SH-SY5Y (cell line): ENCODE measurements around the gene CELSR1.

ENCODE experiments used
- GATA2 ChIP-seq: IDR thresholded peaks from 2 replicates; pipeline ENCODE4 v1.6.1; 2011; ENCODE audit warnings: mild to moderate bottlenecking, low read depth, low read length
- GATA3 ChIP-seq: IDR thresholded peaks from 2 replicates; pipeline ENCODE4 v1.6.1; 2011; ENCODE audit warnings: low read depth, mild to moderate bottlenecking, low read length, moderate library complexity

Gene CELSR1

DNA sequence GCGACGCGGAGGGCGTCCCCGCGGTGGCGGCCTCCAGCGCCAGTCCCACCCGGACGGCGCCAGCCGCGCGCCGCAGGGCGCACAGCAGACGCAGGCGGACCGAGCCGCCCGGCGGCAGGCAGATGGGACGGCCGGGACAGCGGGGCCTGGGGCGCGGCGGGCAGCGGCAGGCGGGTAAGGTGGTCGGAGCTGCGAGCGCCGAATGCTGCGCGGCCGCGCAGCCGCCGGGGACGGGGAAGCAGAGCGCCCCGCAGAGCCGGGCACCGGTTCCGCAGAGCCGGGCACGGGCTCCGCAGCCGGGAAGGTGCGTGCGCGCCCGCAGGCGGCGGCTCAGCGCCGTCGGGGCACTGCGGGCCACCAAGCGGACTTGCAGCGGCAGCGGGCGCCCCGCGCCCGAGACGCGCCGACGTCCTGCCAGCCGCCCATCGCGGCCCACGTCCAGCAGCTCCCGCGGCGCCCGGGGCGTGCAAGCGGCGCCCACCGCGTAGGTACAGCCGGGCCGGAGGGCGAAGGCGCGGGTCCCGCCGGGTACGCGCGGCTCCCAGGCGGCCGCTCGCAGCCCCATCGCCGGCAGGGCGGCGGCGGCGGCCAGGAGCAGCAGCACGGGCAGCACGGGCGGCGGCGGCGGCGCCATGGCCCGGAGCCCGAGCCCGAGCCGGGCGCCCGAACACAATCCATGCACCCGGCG is 739 bp downstream of the CELSR1 start:
- no peak for TF ChIP-seq GATA3
- TF ChIP-seq GATA2, result no peak

DNA sequence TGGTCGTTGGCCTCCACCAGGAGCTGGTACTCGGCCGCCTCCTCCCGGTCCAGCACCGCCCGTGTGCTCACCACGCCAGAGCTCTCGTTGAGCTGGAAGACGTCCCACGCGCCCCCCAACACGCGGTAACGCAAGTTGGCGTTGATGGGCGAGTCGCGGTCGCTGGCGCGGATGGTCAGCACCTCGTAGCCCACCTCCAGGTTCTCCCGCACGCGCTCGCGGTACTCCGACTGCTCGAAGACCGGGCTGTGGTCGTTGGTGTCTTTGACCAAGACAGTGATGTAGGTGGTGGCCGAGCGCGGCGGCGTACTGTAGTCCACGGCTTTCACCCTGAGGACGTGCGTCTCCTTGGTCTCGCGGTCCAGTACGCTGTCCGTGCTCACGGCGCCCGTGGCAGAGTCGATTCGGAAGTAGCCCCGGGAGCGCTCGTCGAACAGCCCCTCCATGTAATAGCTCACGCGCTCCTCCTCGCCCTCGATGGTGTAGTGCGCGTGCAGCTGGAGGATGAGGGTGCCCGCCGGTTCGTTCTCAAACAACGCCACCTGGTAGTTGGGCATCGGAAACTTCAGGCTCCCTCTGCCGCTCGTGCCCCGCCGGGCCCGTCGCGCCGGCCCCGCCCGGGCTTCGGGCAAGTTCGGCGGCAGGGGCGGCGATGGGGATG is 1.4 kb downstream of the CELSR1 start:
- no peak for TF ChIP-seq GATA2
- no peak for TF ChIP-seq GATA3

DNA sequence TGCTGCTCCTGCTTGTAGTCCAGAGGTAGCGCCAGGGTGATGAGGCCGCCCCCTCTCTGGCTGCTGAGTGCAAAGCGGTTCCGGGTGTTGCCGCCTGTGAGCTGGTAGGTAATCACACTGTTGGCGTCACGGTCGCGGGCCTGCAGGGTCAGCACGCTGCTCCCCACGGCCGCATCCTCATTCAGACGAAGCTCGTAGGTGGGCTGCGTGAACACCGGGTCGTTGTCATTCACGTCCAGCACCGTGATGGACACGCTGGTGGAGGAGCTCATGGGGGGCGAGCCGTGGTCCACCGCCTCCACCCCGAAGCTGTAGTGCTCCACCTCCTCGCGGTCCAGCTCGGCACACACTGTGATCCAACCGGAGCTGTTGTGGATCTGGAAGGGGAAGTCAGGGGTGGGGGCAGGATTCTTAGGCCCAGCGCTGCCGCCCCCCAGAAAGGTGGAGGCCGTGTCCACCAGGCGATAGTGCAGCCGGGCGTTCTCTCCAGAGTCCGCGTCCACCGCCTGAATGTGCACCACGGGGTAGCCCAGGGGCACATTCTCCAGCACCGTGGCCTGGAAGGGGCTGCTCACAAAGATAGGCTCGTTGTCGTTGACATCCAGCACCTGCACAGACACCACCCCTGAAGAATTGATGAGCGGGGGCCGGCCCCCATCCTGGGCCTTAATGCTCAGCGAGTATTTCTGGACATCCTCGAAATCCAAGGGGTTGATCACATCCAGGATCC is 2.4 kb downstream of the CELSR1 start:
- TF ChIP-seq GATA3, result no peak
- no peak for TF ChIP-seq GATA2

DNA sequence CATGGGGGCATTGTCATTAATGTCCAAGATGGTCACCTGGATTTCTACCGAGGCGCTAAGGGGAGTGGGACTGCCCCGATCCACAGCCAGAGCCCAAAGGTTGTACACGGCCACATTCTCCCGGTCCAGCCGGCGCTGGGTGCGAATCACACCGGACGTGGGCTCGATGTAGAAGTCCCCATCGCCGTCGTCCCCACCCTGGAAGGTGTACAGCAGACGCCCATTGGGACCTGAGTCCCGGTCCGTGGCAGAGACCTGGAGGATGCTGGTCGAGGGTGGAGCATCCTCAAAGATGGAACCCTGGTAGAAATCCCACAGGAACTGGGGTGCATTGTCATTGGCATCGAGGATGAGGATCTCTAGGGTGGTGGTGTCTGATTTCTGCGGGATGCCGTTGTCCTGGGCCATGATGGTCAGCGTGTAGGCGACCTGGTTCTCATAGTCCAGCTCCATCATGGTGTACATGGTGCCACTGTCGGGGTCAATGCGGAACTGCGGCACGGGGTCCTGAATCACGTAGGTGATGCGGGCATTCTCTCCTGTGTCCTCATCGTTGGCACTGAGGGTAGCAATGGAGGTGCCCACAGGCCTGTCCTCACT is 3.1 kb downstream of the CELSR1 start:
- TF ChIP-seq GATA3, result no peak
- TF ChIP-seq GATA2, result no peak

DNA sequence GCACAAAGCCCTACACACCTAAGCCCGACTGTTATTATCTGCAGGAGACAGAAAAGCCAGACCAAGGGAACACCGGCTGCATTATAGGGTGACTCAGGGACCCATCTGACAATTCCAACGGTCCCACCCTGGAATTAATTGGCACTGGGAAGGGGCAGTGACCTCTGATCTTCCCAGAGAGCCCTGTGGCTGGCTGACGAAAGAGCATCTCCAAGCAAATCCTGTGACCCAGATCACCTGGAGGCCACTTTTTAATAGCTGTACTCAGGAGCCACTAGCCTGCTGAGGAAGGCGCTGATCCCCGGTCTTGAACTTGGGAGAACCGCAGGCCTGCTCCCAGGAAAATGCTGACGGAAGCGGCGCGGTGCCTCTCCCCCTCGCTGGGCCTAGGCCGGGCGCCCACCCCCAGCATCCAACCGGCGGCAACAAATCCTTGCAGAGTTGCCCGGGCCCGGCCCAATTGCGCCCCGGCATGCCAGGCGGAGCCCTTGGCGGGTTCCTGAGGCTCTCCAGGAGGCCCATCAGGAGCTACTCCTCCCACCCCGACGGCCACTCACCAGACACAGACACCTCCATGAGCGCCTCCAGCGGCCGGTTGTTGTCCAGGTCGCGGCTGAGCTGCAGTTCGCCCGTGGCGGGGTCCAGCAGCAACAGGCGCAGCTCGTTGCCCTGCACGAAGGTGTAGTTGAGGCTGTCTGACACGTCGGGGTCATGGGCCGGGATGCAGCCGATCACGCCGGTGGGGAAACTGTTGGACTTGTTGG is 4.2 kb downstream of the CELSR1 start:
- TF ChIP-seq GATA3 (no peak), GATA2 (no peak)

- no peak for TF ChIP-seq GATA2
- TF ChIP-seq GATA3, result no peak
Measured at GRCh38 chr22:46532416-46532815, 5.0 kb downstream of the CELSR1 start.

- TF ChIP-seq GATA2 (no peak), GATA3 (no peak)
Measured at GRCh38 chr22:46531581-46532175, 5.7 kb downstream of the CELSR1 start.

- TF ChIP-seq GATA2, result no peak
- no peak for TF ChIP-seq GATA3
Measured at GRCh38 chr22:46528121-46528610, 9.3 kb downstream of the CELSR1 start.

- no peak for TF ChIP-seq GATA2
- no peak for TF ChIP-seq GATA3
Measured at GRCh38 chr22:46526244-46526839, 11.1 kb downstream of the CELSR1 start.

DNA sequence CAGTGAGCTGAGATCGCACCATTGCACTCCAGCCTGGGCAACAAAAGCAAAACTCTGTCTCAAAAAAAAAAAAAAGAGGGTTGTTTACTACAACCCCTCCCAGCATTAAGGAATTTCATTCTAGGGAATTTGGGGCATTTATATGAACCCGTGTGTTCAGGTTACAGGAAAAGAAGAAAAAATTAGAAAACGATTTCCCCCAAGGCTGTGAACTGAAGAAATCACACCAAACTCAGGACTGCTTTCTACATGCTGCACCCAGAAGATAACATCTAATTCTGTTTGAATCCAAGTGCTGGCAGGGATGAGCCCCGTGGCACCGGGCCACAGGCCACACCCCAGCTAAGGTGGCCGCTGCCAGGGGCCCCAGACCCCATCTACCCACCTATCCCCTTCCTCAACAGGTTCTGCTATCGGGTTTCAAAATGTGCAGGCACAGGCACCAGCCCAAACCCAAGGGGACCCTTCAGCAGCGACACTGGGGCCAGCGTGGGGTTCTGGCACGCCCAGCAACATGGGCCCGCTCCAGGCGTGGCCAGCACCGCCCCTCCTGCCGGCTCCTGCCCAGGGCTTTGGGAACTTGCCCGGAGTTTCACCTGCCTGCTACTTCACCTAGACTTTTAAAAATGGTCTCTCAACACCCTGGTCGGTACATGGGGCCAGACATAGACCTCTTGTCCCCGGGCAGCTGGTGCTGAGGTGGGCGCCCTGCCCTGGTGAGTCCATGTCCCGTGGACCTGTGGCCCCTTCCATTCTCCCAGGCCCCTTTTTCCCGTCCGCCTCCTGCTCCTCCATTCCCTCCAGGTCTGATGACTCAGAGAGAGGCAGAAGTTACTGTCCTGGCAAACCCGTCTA is 11.8 kb downstream of the CELSR1 start:
- TF ChIP-seq GATA2, result no peak
- no peak for TF ChIP-seq GATA3

- no peak for TF ChIP-seq GATA3
- TF ChIP-seq GATA2, result no peak
Measured at GRCh38 chr22:46524203-46524740, 13.1 kb downstream of the CELSR1 start.

DNA sequence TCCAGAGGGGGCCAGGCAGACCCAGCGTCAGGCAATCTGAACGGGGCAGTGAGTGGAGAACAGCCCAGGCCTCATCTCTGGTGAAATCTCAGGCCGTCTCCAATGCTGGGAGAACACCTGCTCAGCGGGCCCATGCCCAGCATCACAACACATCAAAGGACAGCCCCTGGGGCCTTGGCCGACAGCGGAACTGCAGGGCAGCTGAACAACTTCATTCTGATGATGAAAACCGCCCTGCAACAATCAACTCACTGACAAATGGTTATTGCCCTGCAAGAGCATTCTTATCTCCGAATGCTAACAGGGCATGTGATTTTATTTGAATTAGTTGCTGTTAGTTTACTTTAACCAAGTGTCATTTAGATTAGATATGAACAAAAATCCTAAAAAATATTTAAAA is 14.6 kb downstream of the CELSR1 start:
- peak; percentile 78 for TF ChIP-seq GATA2
- TF ChIP-seq GATA3, result no peak

DNA sequence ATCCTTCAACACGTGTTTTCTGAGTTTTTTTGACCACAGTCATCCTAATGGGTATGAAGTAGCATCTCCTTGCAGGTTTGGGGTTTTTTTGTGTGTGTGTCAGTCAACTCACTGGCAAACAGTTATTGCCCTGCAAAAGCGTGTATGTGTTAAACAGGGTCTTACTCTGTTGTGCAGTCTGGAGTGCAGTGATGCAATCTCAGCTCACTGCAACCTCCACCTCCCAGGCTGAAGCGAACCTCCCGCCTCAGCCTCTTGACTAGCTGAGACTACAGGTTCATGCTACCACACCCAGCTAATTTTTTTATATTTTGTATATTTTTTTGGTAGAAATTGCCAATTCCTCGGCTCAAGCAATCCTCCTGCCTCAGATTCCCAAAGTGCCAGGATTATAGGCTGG is 15.4 kb downstream of the CELSR1 start:
- TF ChIP-seq GATA2 (no peak), GATA3 (no peak)

GRCh38 chr22:46520880-46521279 is 16.5 kb downstream of the CELSR1 start:
- TF ChIP-seq GATA2 (no peak), GATA3 (no peak)
